ENCODE results near the gene VEPH1.

DNA sequence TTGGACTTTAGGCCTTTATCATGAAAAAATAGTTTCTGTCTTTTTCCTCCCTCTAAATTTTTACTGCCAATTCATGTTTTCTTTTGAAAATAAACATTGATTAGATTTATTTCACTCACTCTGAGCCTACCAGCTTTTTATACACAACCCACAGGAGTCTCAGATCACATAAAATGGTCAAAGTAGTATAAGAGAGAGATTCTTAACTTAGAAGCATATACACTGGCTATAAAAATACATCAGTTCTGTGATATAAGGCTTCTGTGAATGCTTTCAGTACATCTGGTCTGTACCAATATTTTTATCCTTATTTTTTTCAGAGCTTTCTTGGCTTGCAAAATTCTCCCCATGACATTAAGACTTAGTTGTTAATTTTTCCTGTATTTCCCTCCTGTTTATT lies 183.5 kb downstream of the VEPH1 start:
- TF ChIP-seq, protein P1, sequence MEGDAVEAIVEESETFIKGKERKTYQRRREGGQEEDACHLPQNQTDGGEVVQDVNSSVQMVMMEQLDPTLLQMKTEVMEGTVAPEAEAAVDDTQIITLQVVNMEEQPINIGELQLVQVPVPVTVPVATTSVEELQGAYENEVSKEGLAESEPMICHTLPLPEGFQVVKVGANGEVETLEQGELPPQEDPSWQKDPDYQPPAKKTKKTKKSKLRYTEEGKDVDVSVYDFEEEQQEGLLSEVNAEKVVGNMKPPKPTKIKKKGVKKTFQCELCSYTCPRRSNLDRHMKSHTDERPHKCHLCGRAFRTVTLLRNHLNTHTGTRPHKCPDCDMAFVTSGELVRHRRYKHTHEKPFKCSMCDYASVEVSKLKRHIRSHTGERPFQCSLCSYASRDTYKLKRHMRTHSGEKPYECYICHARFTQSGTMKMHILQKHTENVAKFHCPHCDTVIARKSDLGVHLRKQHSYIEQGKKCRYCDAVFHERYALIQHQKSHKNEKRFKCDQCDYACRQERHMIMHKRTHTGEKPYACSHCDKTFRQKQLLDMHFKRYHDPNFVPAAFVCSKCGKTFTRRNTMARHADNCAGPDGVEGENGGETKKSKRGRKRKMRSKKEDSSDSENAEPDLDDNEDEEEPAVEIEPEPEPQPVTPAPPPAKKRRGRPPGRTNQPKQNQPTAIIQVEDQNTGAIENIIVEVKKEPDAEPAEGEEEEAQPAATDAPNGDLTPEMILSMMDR (IDR thresholded peaks at IDR 0.05; ENCODE audit: borderline replicate concordance, extremely low read depth, low read length, poor library complexity, severe bottlenecking) = no peak
- no peak for TF ChIP-seq EZH2 (IDR thresholded peaks at IDR 0.05; ENCODE audit: borderline replicate concordance, low read depth, low read length, severe bottlenecking)

All from DND-41 (cell line).